HEK293 (cell line): ENCODE data around the gene SKAP1.

Experiments used
- CTCF ChIA-PET: fragments of 350-600 bp; formaldehyde crosslinking; extraction: SDS; loops from one replicate; lab custom pipeline; 2021; ENCODE audit warnings: antibody characterized with exemption; lab: Yijun Ruan, JAX
- POLR2A ChIA-PET: fragments of 300-600 bp; formaldehyde crosslinking; extraction: SDS; loops from one replicate; lab custom pipeline; 2020; ENCODE audit warnings: antibody characterized with exemption, inconsistent platforms; lab: Yijun Ruan, JAX
- H3K27ac ChIP-seq: fragments of 200-500 bp; sonication (Bioruptor generic); 2 replicates; pipeline ENCODE4 v1.5.1; 2014; ENCODE audit warnings: low read depth, low read length, control low read depth, inconsistent platforms; ENCODE audit errors: extremely low read depth
- H3K36me3 ChIP-seq, 2 experiments: fragments of 200-500 bp in 1 of 2; sonication (Bioruptor generic) in 1 of 2; 1 replicate in 1 of 2; 2 replicates in 1 of 2; pipeline ENCODE4 v1.5.1; 2014 to 2017; ENCODE audit warnings: inconsistent platforms in 2 of 2, low read length in 2 of 2; ENCODE audit not compliant: control insufficient read depth in 2 of 2, insufficient read depth in 1 of 2
- H3K4me1 ChIP-seq: fragments of 200-500 bp; sonication (Bioruptor generic); 2 replicates; pipeline ENCODE4 v1.5.1; 2014; ENCODE audit warnings: mild to moderate bottlenecking, low read length, inconsistent platforms; ENCODE audit not compliant: control insufficient read depth, insufficient read depth
- H3K4me3 ChIP-seq: 2 replicates; pipeline ENCODE4 v1.5.1; 2011; ENCODE audit warnings: low read depth, mild to moderate bottlenecking, control low read depth, low read length, moderate library complexity
- H3K9me3 ChIP-seq: fragments of 200-500 bp; sonication (Bioruptor generic); 2 replicates; pipeline ENCODE4 v1.5.1; 2014; ENCODE audit warnings: low read depth, low read length, inconsistent platforms; ENCODE audit not compliant: control insufficient read depth, insufficient read depth
- HOXC10 ChIP-seq: sonication (generic); formaldehyde crosslinking; IDR thresholded peaks from 2 replicates; pipeline ENCODE4 v1.8.1; 2023; ENCODE audit warnings: mild to moderate bottlenecking, missing genetic modification reagents
- KLF16 ChIP-seq: fragments of 450-650 bp; formaldehyde crosslinking; IDR thresholded peaks from 2 replicates; pipeline ENCODE4 v1.5.1; 2017; ENCODE audit warnings: missing biosample characterization, missing genetic modification characterization
- OVOL3 ChIP-seq: fragments of 450-650 bp; formaldehyde crosslinking; IDR thresholded peaks from 2 replicates; pipeline ENCODE4 v1.5.1; 2016; ENCODE audit warnings: missing biosample characterization, missing genetic modification characterization
- SETDB1 ChIP-seq: IDR thresholded peaks from one replicate; pipeline ENCODE4 v1.6.1; 2017; ENCODE audit warnings: mild to moderate bottlenecking, low read length, moderate library complexity, mixed read lengths; ENCODE audit not compliant: insufficient read length
- SP7 ChIP-seq: fragments of 450-650 bp; formaldehyde crosslinking; IDR thresholded peaks from 2 replicates; pipeline ENCODE4 v1.5.1; 2016; ENCODE audit warnings: missing biosample characterization, missing genetic modification characterization
- ZBTB1 ChIP-seq: fragments of 450-650 bp; formaldehyde crosslinking; IDR thresholded peaks from 2 replicates; pipeline ENCODE4 v1.5.1; 2016; ENCODE audit warnings: missing biosample characterization, missing genetic modification characterization
- ZBTB48 ChIP-seq: fragments of 450-650 bp; formaldehyde crosslinking; IDR thresholded peaks from 2 replicates; pipeline ENCODE4 v1.5.1; 2016; ENCODE audit warnings: missing biosample characterization, missing genetic modification characterization
- ZBTB7A ChIP-seq: fragments of 450-650 bp; formaldehyde crosslinking; IDR thresholded peaks from 2 replicates; pipeline ENCODE4 v1.5.1; 2016; ENCODE audit warnings: low read depth, missing biosample characterization, missing genetic modification characterization
- ZFP3 ChIP-seq: fragments of 450-650 bp; formaldehyde crosslinking; IDR thresholded peaks from 2 replicates; pipeline ENCODE4 v1.5.1; 2016; ENCODE audit warnings: low read depth, missing biosample characterization, missing genetic modification characterization
- ZIC2 ChIP-seq: fragments of 450-650 bp; formaldehyde crosslinking; IDR thresholded peaks from 2 replicates; pipeline ENCODE4 v1.5.1; 2016; ENCODE audit warnings: missing biosample characterization, missing genetic modification characterization
- ZNF169 ChIP-seq: fragments of 450-650 bp; formaldehyde crosslinking; IDR thresholded peaks from 2 replicates; pipeline ENCODE4 v1.5.1; 2016; ENCODE audit warnings: missing biosample characterization, missing genetic modification characterization
- ZNF19 ChIP-seq: fragments of 450-650 bp; formaldehyde crosslinking; IDR thresholded peaks from 2 replicates; pipeline ENCODE4; 2016; ENCODE audit warnings: missing biosample characterization, missing genetic modification characterization, low read depth
- ZNF214 ChIP-seq: fragments of 450-650 bp; formaldehyde crosslinking; IDR thresholded peaks from 2 replicates; pipeline ENCODE4 v1.5.1; 2017; ENCODE audit warnings: missing biosample characterization, mild to moderate bottlenecking, missing genetic modification characterization, borderline replicate concordance
- ZNF302 ChIP-seq: fragments of 450-650 bp; formaldehyde crosslinking; IDR thresholded peaks from 2 replicates; pipeline ENCODE4 v1.5.1; 2016; ENCODE audit warnings: missing biosample characterization, missing genetic modification characterization, low read depth
- ZNF324 ChIP-seq: fragments of 450-650 bp; formaldehyde crosslinking; IDR thresholded peaks from 2 replicates; pipeline ENCODE4 v1.5.1; 2016; ENCODE audit warnings: missing biosample characterization, missing genetic modification characterization
- ZNF354C ChIP-seq: fragments of 450-650 bp; formaldehyde crosslinking; IDR thresholded peaks from 2 replicates; pipeline ENCODE4 v1.5.1; 2016; ENCODE audit warnings: missing biosample characterization, missing genetic modification characterization, low read depth, borderline replicate concordance
- ZNF394 ChIP-seq: fragments of 450-650 bp; formaldehyde crosslinking; IDR thresholded peaks from 2 replicates; pipeline ENCODE4 v1.5.1; 2016; ENCODE audit warnings: missing biosample characterization, missing genetic modification characterization, mild to moderate bottlenecking, moderate library complexity, borderline replicate concordance
- ZNF621 ChIP-seq: fragments of 450-650 bp; formaldehyde crosslinking; IDR thresholded peaks from 2 replicates; pipeline ENCODE4 v1.5.1; 2017; ENCODE audit warnings: missing biosample characterization, missing genetic modification characterization
- ZNF645 ChIP-seq: fragments of 450-650 bp; formaldehyde crosslinking; IDR thresholded peaks from 2 replicates; pipeline ENCODE4; 2016; ENCODE audit warnings: missing biosample characterization, missing genetic modification characterization
- ZNF670 ChIP-seq: fragments of 450-650 bp; formaldehyde crosslinking; IDR thresholded peaks from 2 replicates; pipeline ENCODE4 v1.5.1; 2016; ENCODE audit warnings: missing biosample characterization, missing genetic modification characterization, low read depth
- ZNF677 ChIP-seq: fragments of 450-650 bp; IDR thresholded peaks from 2 replicates; pipeline ENCODE4 v1.5.0; 2018; ENCODE audit warnings: missing biosample characterization, mild to moderate bottlenecking, missing genetic modification characterization, moderate library complexity
- ZNF701 ChIP-seq: fragments of 450-650 bp; formaldehyde crosslinking; IDR thresholded peaks from 2 replicates; pipeline ENCODE4 v1.5.1; 2016; ENCODE audit warnings: missing biosample characterization, missing genetic modification characterization
- ZNF837 ChIP-seq: fragments of 450-650 bp; formaldehyde crosslinking; IDR thresholded peaks from 2 replicates; pipeline ENCODE4 v1.5.1; 2016; ENCODE audit warnings: missing biosample characterization, missing genetic modification characterization
- TF ChIP-seq, protein P1 (sequence below): fragments of 450-650 bp; formaldehyde crosslinking; IDR thresholded peaks from 2 replicates; pipeline ENCODE4 v1.5.1; 2017; ENCODE audit warnings: missing biosample characterization, missing genetic modification characterization
- TF ChIP-seq, protein P2 (sequence below): fragments of 450-650 bp; formaldehyde crosslinking; IDR thresholded peaks from 2 replicates; pipeline ENCODE4 v1.5.1; 2017; ENCODE audit warnings: missing biosample characterization, missing genetic modification characterization
- TF ChIP-seq, protein P3 (sequence below): fragments of 450-650 bp; formaldehyde crosslinking; IDR thresholded peaks from 2 replicates; pipeline ENCODE4 v1.5.1; 2016; ENCODE audit warnings: missing biosample characterization, missing genetic modification characterization

Gene SKAP1

DNA sequence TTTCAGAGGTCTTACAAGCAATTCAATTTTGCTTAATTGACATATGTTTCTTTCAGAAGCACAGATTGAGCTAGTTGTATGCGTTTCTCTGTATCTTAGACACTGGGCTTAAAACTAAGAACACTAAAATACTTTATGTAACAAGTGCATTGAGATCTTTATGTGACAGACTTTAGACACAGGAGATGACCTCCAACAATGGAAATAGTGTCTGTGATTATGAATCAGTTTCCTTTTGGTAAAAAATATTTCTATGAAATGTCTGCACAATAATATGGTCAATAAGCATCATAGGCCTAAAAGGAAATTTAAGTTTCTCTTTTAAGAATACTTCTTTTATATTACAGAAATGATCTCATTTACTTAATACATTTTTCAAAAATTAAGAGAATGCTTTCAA is 153.2 kb downstream of the SKAP1 start (continued):
- TF ChIP-seq, protein P1, sequence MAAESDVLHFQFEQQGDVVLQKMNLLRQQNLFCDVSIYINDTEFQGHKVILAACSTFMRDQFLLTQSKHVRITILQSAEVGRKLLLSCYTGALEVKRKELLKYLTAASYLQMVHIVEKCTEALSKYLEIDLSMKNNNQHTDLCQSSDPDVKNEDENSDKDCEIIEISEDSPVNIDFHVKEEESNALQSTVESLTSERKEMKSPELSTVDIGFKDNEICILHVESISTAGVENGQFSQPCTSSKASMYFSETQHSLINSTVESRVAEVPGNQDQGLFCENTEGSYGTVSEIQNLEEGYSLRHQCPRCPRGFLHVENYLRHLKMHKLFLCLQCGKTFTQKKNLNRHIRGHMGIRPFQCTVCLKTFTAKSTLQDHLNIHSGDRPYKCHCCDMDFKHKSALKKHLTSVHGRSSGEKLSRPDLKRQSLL (tag by site-specific recombination), result no peak
- TF ChIP-seq ZNF354C (no peak), ZNF670 (tag by site-specific recombination) (no peak), ZNF701 (tag by site-specific recombination) (no peak), ZFP3 (no peak), ZNF645 (tag by site-specific recombination) (no peak), KLF16 (tag by site-specific recombination) (no peak), ZNF677 (tag by site-specific recombination) (no peak)

GRCh38 chr17:48270899-48271298 is 159.1 kb downstream of the SKAP1 start:
- CTCF ChIA-PET, result interaction anchor here (0.9 to 1.3 kb wide), 3 partner anchors 8 to 55 kb away, joined by 6 to 11 read pairs (median 8); no protein-coding TSS in a partner anchor
- no peak for TF ChIP-seq OVOL3 (tag by site-specific recombination)
- no peak for TF ChIP-seq ZNF621
- TF ChIP-seq SP7 (tag by site-specific recombination), result peak; percentile 49; the same call in 1 of the 2 replicates
- TF ChIP-seq, protein P2, sequence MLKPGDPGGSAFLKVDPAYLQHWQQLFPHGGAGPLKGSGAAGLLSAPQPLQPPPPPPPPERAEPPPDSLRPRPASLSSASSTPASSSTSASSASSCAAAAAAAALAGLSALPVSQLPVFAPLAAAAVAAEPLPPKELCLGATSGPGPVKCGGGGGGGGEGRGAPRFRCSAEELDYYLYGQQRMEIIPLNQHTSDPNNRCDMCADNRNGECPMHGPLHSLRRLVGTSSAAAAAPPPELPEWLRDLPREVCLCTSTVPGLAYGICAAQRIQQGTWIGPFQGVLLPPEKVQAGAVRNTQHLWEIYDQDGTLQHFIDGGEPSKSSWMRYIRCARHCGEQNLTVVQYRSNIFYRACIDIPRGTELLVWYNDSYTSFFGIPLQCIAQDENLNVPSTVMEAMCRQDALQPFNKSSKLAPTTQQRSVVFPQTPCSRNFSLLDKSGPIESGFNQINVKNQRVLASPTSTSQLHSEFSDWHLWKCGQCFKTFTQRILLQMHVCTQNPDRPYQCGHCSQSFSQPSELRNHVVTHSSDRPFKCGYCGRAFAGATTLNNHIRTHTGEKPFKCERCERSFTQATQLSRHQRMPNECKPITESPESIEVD (tag by site-specific recombination), result peak; percentile 31; the same call in 1 of the 2 replicates
- POLR2A ChIA-PET, result no interaction called here
- no peaks in the 10 kb centered on the region for H3K36me3 ChIP-seq
- H3K4me1 ChIP-seq, result peaks cover 5% of the 10 kb centered on the region
- H3K9me3 ChIP-seq, result no peaks in the 10 kb centered on the region
- no peak overlapping the region for H3K4me3 ChIP-seq
- no peak overlapping the region for H3K27ac ChIP-seq

GRCh38 chr17:48269209-48269608 is 160.8 kb downstream of the SKAP1 start:
- H3K9me3 ChIP-seq, result no peaks in the 10 kb centered on the region
- CTCF ChIA-PET, result interaction anchor here (1.0 to 2.4 kb wide), 4 partner anchors 8 to 67 kb away, joined by 3 to 8 read pairs (median 5); no protein-coding TSS in a partner anchor
- no peak overlapping the region for H3K27ac ChIP-seq
- TF ChIP-seq HOXC10 (CRISPR knock-in tag) (no peak), ZNF214 (no peak), ZIC2 (no peak), SETDB1 (no peak), ZBTB1 (no peak), ZNF837 (tag by site-specific recombination) (no peak), ZNF324 (tag by site-specific recombination) (no peak), ZNF302 (tag by site-specific recombination) (no peak), ZNF677 (tag by site-specific recombination) (no peak), ZNF169 (tag by site-specific recombination) (no peak), ZBTB7A (tag by site-specific recombination) (no peak), ZNF394 (tag by site-specific recombination) (no peak), ZBTB48 (tag by site-specific recombination) (no peak), ZNF19 (tag by site-specific recombination) (no peak)
- TF ChIP-seq, protein P3, sequence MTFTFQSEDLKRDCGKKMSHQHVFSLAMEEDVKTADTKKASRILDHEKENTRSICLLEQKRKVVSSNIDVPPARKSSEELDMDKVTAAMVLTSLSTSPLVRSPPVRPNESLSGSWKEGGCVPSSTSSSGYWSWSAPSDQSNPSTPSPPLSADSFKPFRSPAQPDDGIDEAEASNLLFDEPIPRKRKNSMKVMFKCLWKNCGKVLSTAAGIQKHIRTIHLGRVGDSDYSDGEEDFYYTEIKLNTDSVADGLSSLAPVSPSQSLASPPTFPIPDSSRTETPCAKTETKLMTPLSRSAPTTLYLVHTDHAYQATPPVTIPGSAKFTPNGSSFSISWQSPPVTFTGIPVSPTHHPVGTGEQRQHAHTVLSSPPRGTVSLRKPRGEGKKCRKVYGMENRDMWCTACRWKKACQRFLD, result no peak
- H3K4me3 ChIP-seq, result no peak overlapping the region
- H3K36me3 ChIP-seq, result no peaks in the 10 kb centered on the region
- H3K4me1 ChIP-seq, result peaks cover 10% of the 10 kb centered on the region
- POLR2A ChIA-PET, result no interaction called here
